ENCODE measurements around the gene STMN3.
"Not testable (repeated sequence)": the region's sequence is repeated elsewhere in the genome, so short reads cannot be mapped to it uniquely, and the experiment has no call there.

Gene STMN3

GRCh38 chr20:63628246-63628975 is 24.8 kb downstream of the STMN3 start:
- peak; percentile 80 for DNase-seq

GRCh38 chr20:63627751-63628245 is 25.4 kb downstream of the STMN3 start:
- no peak for DNase-seq

GRCh38 chr20:63627129-63627750 is 26.0 kb downstream of the STMN3 start:
- peak; percentile 91 for DNase-seq

- DNase-seq = peak; percentile 91
Measured at GRCh38 chr20:63626424-63627128, 26.6 kb downstream of the STMN3 start, which contains the start of gene GMEB2. TSS of gene GMEB2 (minus strand) at chr20:63627101. CDS start at chr20:63619397, 7,704 bp downstream.

- DNase-seq = no peak
Measured at GRCh38 chr20:63625771-63626423, 27.3 kb downstream of the STMN3 start.

GRCh38 chr20:63624486-63624885 is 28.7 kb downstream of the STMN3 start:
- no peak for DNase-seq

GRCh38 chr20:63622732-63623131 is 30.5 kb downstream of the STMN3 start:
- DNase-seq = no peak

- DNase-seq = no peak
Measured at GRCh38 chr20:63622096-63622495, 31.1 kb downstream of the STMN3 start.

- no peak for DNase-seq
Measured at GRCh38 chr20:63620991-63621390, 32.2 kb downstream of the STMN3 start.

- no peak for DNase-seq
Measured at GRCh38 chr20:63619505-63619904, 33.7 kb downstream of the STMN3 start.

GRCh38 chr20:63619086-63619485 is 34.1 kb downstream of the STMN3 start:
- no peak for DNase-seq

GRCh38 chr20:63618291-63618980 is 34.8 kb downstream of the STMN3 start:
- DNase-seq = no peak

GRCh38 chr20:63617876-63618265 is 35.4 kb downstream of the STMN3 start:
- DNase-seq = no peak

- DNase-seq = no peak
Measured at GRCh38 chr20:63617092-63617875, 35.9 kb downstream of the STMN3 start.

GRCh38 chr20:63613863-63614594 is 39.2 kb downstream of the STMN3 start:
- not testable (repeated sequence) for DNase-seq

GRCh38 chr20:63612276-63612931 is 40.8 kb downstream of the STMN3 start:
- DNase-seq = no peak

GRCh38 chr20:63611646-63612045 is 41.6 kb downstream of the STMN3 start:
- DNase-seq = no peak

GRCh38 chr20:63610581-63611435 is 42.4 kb downstream of the STMN3 start:
- DNase-seq = no peak

- no peak for DNase-seq
Measured at GRCh38 chr20:63606686-63607085, 46.5 kb downstream of the STMN3 start.
